SK-N-SH treated with all-trans-retinoic acid at 6 μM for 48 hours (cell line): ENCODE measurements around the gene S100A8.

Experiments used
- ATAC-seq: fragments of 200-7000 bp; cut with Tn5 transposase; 3 replicates; pipeline ENCODE4 v1.9.1; 2020; ENCODE audit warnings: mild to moderate bottlenecking, moderate library complexity
- ARNTL ChIP-seq: fragments of 450-650 bp; formaldehyde crosslinking; IDR thresholded peaks from 2 replicates; pipeline ENCODE4 v1.5.0; 2020; ENCODE audit warnings: low read depth, mild to moderate bottlenecking, moderate library complexity, borderline replicate concordance
- BACH2 ChIP-seq: fragments of 250-450 bp; sonication (Bioruptor Pico); IDR thresholded peaks from 2 replicates; pipeline ENCODE4 v1.9.0; 2021; ENCODE audit warnings: mild to moderate bottlenecking, borderline replicate concordance
- CREB5 ChIP-seq: fragments of 250-450 bp; sonication (Bioruptor Pico); IDR thresholded peaks from 2 replicates; pipeline ENCODE4 v1.5.1; 2020; ENCODE audit warnings: low read depth, mild to moderate bottlenecking, moderate library complexity
- CSDC2 ChIP-seq: fragments of 250-450 bp; sonication (Bioruptor Pico); IDR thresholded peaks from 2 replicates; pipeline ENCODE4 v1.5.0; 2020; ENCODE audit warnings: mild to moderate bottlenecking, moderate library complexity
- CSRNP3 ChIP-seq: fragments of 250-450 bp; sonication (Bioruptor Pico); IDR thresholded peaks from 2 replicates; pipeline ENCODE4 v1.5.1; 2021; ENCODE audit warnings: mild to moderate bottlenecking, moderate library complexity
- ESRRG ChIP-seq: fragments of 250-450 bp; sonication (Bioruptor Pico); IDR thresholded peaks from 2 replicates; pipeline ENCODE4 v1.6.1; 2021; ENCODE audit warnings: mild to moderate bottlenecking
- GLIS3 ChIP-seq: fragments of 250-450 bp; sonication (Bioruptor Pico); IDR thresholded peaks from 2 replicates; pipeline ENCODE4 v1.5.0; 2020; ENCODE audit warnings: mild to moderate bottlenecking, moderate library complexity
- ISL1 ChIP-seq: fragments of 250-450 bp; sonication (Bioruptor Pico); IDR thresholded peaks from 2 replicates; pipeline ENCODE4 v2.1.2; 2022; ENCODE audit warnings: mild to moderate bottlenecking, moderate library complexity
- OSR1 ChIP-seq: fragments of 250-450 bp; sonication (Bioruptor Pico); IDR thresholded peaks from 2 replicates; pipeline ENCODE4 v1.8.0; 2022; ENCODE audit warnings: moderate library complexity, mild to moderate bottlenecking, inconsistent platforms
- PATZ1 ChIP-seq: fragments of 250-450 bp; sonication (Bioruptor Pico); IDR thresholded peaks from 2 replicates; pipeline ENCODE4 v1.8.0; 2020; ENCODE audit warnings: mild to moderate bottlenecking, moderate library complexity, borderline replicate concordance
- POU6F1 ChIP-seq: fragments of 250-450 bp; sonication (Bioruptor Pico); IDR thresholded peaks from 2 replicates; pipeline ENCODE4 v1.8.0; 2021; ENCODE audit warnings: low read depth, mild to moderate bottlenecking, moderate library complexity, borderline replicate concordance
- PPARA ChIP-seq: fragments of 250-450 bp; sonication (Bioruptor Pico); IDR thresholded peaks from 2 replicates; pipeline ENCODE4 v1.5.0; 2020; ENCODE audit warnings: mild to moderate bottlenecking, borderline replicate concordance
- SNAI2 ChIP-seq: fragments of 250-450 bp; sonication (Bioruptor Pico); IDR thresholded peaks from 2 replicates; pipeline ENCODE4 v1.5.0; 2020; ENCODE audit warnings: mild to moderate bottlenecking, moderate library complexity
- TCF4 ChIP-seq: fragments of 250-450 bp; sonication (Bioruptor Pico); IDR thresholded peaks from 2 replicates; pipeline ENCODE4 v1.8.0; 2021; ENCODE audit warnings: mild to moderate bottlenecking, moderate library complexity, borderline replicate concordance
- TOX ChIP-seq: fragments of 250-450 bp; sonication (Bioruptor Pico); IDR thresholded peaks from 2 replicates; pipeline ENCODE4 v1.8.0; 2021; ENCODE audit warnings: mild to moderate bottlenecking, moderate library complexity, borderline replicate concordance
- TSHZ2 ChIP-seq: fragments of 250-450 bp; sonication (Bioruptor Pico); IDR thresholded peaks from 2 replicates; pipeline ENCODE4 v1.5.0; 2020; ENCODE audit warnings: mild to moderate bottlenecking, moderate library complexity
- ZC3H10 ChIP-seq: fragments of 250-450 bp; sonication (Bioruptor Pico); IDR thresholded peaks from 2 replicates; pipeline ENCODE4 v1.5.1; 2021; ENCODE audit warnings: mild to moderate bottlenecking, moderate library complexity
- ZFP3 ChIP-seq: fragments of 250-450 bp; sonication (Bioruptor Pico); IDR thresholded peaks from 2 replicates; pipeline ENCODE4 v1.5.0; 2020; ENCODE audit warnings: mild to moderate bottlenecking, moderate library complexity
- ZFP30 ChIP-seq: fragments of 450-650 bp; formaldehyde crosslinking; IDR thresholded peaks from 2 replicates; pipeline ENCODE4 v1.5.0; 2022; ENCODE audit warnings: mild to moderate bottlenecking, moderate library complexity
- ZNF565 ChIP-seq: fragments of 450-650 bp; formaldehyde crosslinking; conservative IDR thresholded peaks from 2 replicates; pipeline ENCODE4 v1.5.0; 2020; ENCODE audit warnings: low read depth, mild to moderate bottlenecking, moderate library complexity
- ZNF70 ChIP-seq: fragments of 450-650 bp; formaldehyde crosslinking; IDR thresholded peaks from 2 replicates; pipeline ENCODE4 v1.5.0; 2020; ENCODE audit warnings: mild to moderate bottlenecking, moderate library complexity
- ZNF8 ChIP-seq: fragments of 450-650 bp; formaldehyde crosslinking; IDR thresholded peaks from 2 replicates; pipeline ENCODE4 v1.5.0; 2020; ENCODE audit warnings: mild to moderate bottlenecking, moderate library complexity

The S100A8 gene

GRCh38 chr1:153367090-153367489 is 23.8 kb downstream of the S100A8 start:
- ATAC-seq, result no peak
- TF ChIP-seq ZNF70 (no peak), ZNF8 (CRISPR knock-in tag) (no peak), ZFP30 (CRISPR knock-in tag) (no peak), TSHZ2 (CRISPR knock-in tag) (no peak), ESRRG (CRISPR knock-in tag) (no peak), POU6F1 (CRISPR knock-in tag) (no peak), ISL1 (CRISPR knock-in tag) (no peak), OSR1 (CRISPR knock-in tag) (no peak), ARNTL (no peak), ZC3H10 (CRISPR knock-in tag) (no peak), CSRNP3 (CRISPR knock-in tag) (no peak), ZNF565 (no peak), BACH2 (CRISPR knock-in tag) (no peak), GLIS3 (CRISPR knock-in tag) (no peak), TOX (CRISPR knock-in tag) (no peak)

GRCh38 chr1:153366261-153366660 is 24.6 kb downstream of the S100A8 start:
- no peak for ATAC-seq
- TF ChIP-seq CSDC2 (CRISPR knock-in tag) (no peak), PATZ1 (no peak)

- no peak for ATAC-seq
- no peak for TF ChIP-seq ESRRG (CRISPR knock-in tag)
- no peak for TF ChIP-seq ZNF8 (CRISPR knock-in tag)
- no peak for TF ChIP-seq PPARA (CRISPR knock-in tag)
- TF ChIP-seq CREB5 (CRISPR knock-in tag), result no peak
- no peak for TF ChIP-seq TCF4 (CRISPR knock-in tag)
- TF ChIP-seq ZFP3 (CRISPR knock-in tag), result no peak
- no peak for TF ChIP-seq ZNF565
- TF ChIP-seq PATZ1, result no peak
- no peak for TF ChIP-seq POU6F1 (CRISPR knock-in tag)
- no peak for TF ChIP-seq SNAI2 (CRISPR knock-in tag)
- no peak for TF ChIP-seq ARNTL
- TF ChIP-seq TOX (CRISPR knock-in tag), result no peak
- TF ChIP-seq CSRNP3 (CRISPR knock-in tag), result no peak
- no peak for TF ChIP-seq ISL1 (CRISPR knock-in tag)
- TF ChIP-seq GLIS3 (CRISPR knock-in tag), result no peak
- no peak for TF ChIP-seq BACH2 (CRISPR knock-in tag)
- TF ChIP-seq ZFP30 (CRISPR knock-in tag), result no peak
- no peak for TF ChIP-seq OSR1 (CRISPR knock-in tag)
- TF ChIP-seq CSDC2 (CRISPR knock-in tag), result no peak
Measured at GRCh38 chr1:153365696-153366095, 25.2 kb downstream of the S100A8 start.
